PFSK-1 (cell line): ENCODE results near the gene TPCN1.

Source experiments
- FOXP2 ChIP-seq: optimal IDR thresholded peaks from 2 replicates; pipeline ENCODE3; 2011; ENCODE audit warnings: borderline replicate concordance, control low read depth, inconsistent platforms; ENCODE audit not compliant: insufficient read depth; ENCODE audit errors: extremely low read length, extremely low read depth
- POLR2AphosphoS5 ChIP-seq: IDR thresholded peaks from 2 replicates; pipeline ENCODE4 v1.6.1; 2012; ENCODE audit warnings: low read depth, mild to moderate bottlenecking, control low read depth, low read length, moderate library complexity
- REST ChIP-seq, 2 experiments: IDR thresholded peaks; 2 replicates each; pipeline versions ENCODE4 v1.6.1 to v1.8.0; 2011 to 2012; ENCODE audit warnings: low read depth in 2 of 2, low read length in 2 of 2, control low read depth in 1 of 2, inconsistent platforms in 1 of 2, mild to moderate bottlenecking in 1 of 2, moderate library complexity in 1 of 2; ENCODE audit not compliant: insufficient read depth in 1 of 2
- SIN3A ChIP-seq: IDR thresholded peaks from 2 replicates; pipeline ENCODE4 v1.6.1; 2012; ENCODE audit warnings: mild to moderate bottlenecking, low read length, moderate library complexity, borderline replicate concordance; ENCODE audit not compliant: insufficient read depth
- TAF1 ChIP-seq: IDR thresholded peaks from 2 replicates; pipeline ENCODE4 v1.6.1; 2012; ENCODE audit warnings: low read length, control low read depth, borderline replicate concordance; ENCODE audit not compliant: insufficient read depth

TPCN1 gene

GRCh38 chr12:113227686-113228391, 6.6 kb downstream of the TPCN1 start:
- TF ChIP-seq FOXP2 (no peak), TAF1 (no peak), REST (IDR thresholded peaks at IDR 0.05; ENCODE audit: insufficient read depth in 1 of 2, low read depth in 2 of 2, low read length in 2 of 2) (no peak), POLR2AphosphoS5 (no peak), SIN3A (no peak)

GRCh38 chr12:113228394-113229028, 7.2 kb downstream of the TPCN1 start:
- TF ChIP-seq SIN3A (no peak), FOXP2 (no peak), REST (IDR thresholded peaks at IDR 0.05; ENCODE audit: insufficient read depth in 1 of 2, low read depth in 2 of 2, low read length in 2 of 2) (no peak), TAF1 (no peak), POLR2AphosphoS5 (no peak)

- no peak for TF ChIP-seq FOXP2
- TF ChIP-seq SIN3A: no peak
- TF ChIP-seq REST (IDR thresholded peaks at IDR 0.05; ENCODE audit: insufficient read depth in 1 of 2, low read depth in 2 of 2, low read length in 2 of 2): no peak
- no peak for TF ChIP-seq POLR2AphosphoS5
- no peak for TF ChIP-seq TAF1
These were observed 9.3 kb downstream of the TPCN1 start for GRCh38 chr12:113230315-113231234.

- no peak for TF ChIP-seq FOXP2
- TF ChIP-seq SIN3A: no peak
- no peak for TF ChIP-seq REST (IDR thresholded peaks at IDR 0.05; ENCODE audit: insufficient read depth in 1 of 2, low read depth in 2 of 2, low read length in 2 of 2)
- no peak for TF ChIP-seq POLR2AphosphoS5
- TF ChIP-seq TAF1: no peak
These were observed 10.2 kb downstream of the TPCN1 start for GRCh38 chr12:113231235-113232088.
